ENCODE data around the gene EFNA4.

EFNA4 gene

DNA sequence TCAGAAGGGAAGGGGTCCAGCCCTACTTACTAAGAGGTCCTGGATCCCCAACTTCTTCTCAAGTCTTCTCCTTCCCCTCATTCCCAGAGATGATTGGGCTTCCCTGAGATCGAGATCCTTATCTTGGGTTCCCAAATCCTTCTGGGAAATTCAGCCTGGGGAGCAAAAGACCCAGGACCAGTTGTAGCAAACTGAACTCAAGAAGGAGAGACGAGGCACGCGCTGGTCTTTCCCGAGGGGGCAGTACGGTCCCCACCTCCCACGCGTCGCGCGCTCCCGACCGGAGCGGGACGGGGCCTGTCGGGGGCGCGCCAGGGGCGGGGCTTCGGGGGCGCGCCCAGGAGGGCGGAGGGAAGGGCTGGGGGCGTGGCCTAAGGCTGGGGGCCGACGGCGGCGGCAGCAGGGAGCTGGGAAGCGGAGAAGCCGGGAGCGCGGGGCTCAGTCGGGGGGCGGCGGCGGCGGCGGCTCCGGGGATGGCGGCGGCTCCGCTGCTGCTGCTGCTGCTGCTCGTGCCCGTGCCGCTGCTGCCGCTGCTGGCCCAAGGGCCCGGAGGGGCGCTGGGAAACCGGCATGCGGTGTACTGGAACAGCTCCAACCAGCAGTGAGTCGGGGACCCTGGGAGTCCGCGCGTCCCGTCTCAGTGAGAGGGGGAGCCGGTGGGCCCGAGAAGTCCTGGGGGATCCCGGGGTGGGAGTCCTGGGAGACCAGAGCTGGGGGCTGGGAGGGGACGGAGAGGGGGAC is 15.1 kb downstream of the EFNA4 start, which contains the start of gene EFNA3 (continued):
- TF ChIP-seq ZNF777 (tag by site-specific recombination; IDR thresholded peaks at IDR 0.05; ENCODE audit: borderline replicate concordance) (no peak), ZNF747 (tag by site-specific recombination; IDR thresholded peaks at IDR 0.05) (no peak), MZF1 (tag by site-specific recombination; IDR thresholded peaks at IDR 0.05; ENCODE audit: borderline replicate concordance) (no peak), ZNF623 (tag by site-specific recombination; IDR thresholded peaks at IDR 0.05) (no peak), ZNF302 (tag by site-specific recombination; IDR thresholded peaks at IDR 0.05; ENCODE audit: low read depth) (no peak), SCRT1 (tag by site-specific recombination; IDR thresholded peaks at IDR 0.05; ENCODE audit: borderline replicate concordance) (no peak), ZNF394 (tag by site-specific recombination; IDR thresholded peaks at IDR 0.05; ENCODE audit: borderline replicate concordance) (no peak), KLF9 (tag by site-specific recombination; IDR thresholded peaks at IDR 0.05; ENCODE audit: low read depth) (peak; percentile 65), ZNF146 (tag by site-specific recombination; IDR thresholded peaks at IDR 0.05) (no peak), ZNF19 (tag by site-specific recombination; IDR thresholded peaks at IDR 0.05; ENCODE audit: low read depth) (no peak), EGR2 (tag by site-specific recombination; IDR thresholded peaks at IDR 0.05; ENCODE audit: low read depth) (peak; percentile 49), ZNF274 (IDR thresholded peaks at IDR 0.05; ENCODE audit: low read length) (no peak), ZNF274 (tag by site-specific recombination; IDR thresholded peaks at IDR 0.05; ENCODE audit: borderline replicate concordance) (no peak), ZNF654 (tag by site-specific recombination; IDR thresholded peaks at IDR 0.05; ENCODE audit: low read depth) (no peak), ZNF600 (tag by site-specific recombination; IDR thresholded peaks at IDR 0.05) (no peak), ZNF768 (tag by site-specific recombination; IDR thresholded peaks at IDR 0.05) (no peak), YY2 (tag by site-specific recombination; IDR thresholded peaks at IDR 0.05) (no peak), ZNF121 (tag by site-specific recombination; IDR thresholded peaks at IDR 0.05) (no peak), GLIS2 (tag by site-specific recombination; IDR thresholded peaks at IDR 0.05) (no peak), ZNF423 (tag by site-specific recombination; IDR thresholded peaks at IDR 0.05) (no peak), BCL11B (tag by site-specific recombination; IDR thresholded peaks at IDR 0.05; ENCODE audit: low read depth) (no peak), ZNF585B (tag by site-specific recombination; IDR thresholded peaks at IDR 0.05) (no peak), OVOL3 (tag by site-specific recombination; IDR thresholded peaks at IDR 0.05) (no peak), ZNF366 (tag by site-specific recombination; conservative IDR thresholded peaks at IDR 0.05) (no peak; the same call in 1 of the 2 replicates)
- TF ChIP-seq, protein P1, sequence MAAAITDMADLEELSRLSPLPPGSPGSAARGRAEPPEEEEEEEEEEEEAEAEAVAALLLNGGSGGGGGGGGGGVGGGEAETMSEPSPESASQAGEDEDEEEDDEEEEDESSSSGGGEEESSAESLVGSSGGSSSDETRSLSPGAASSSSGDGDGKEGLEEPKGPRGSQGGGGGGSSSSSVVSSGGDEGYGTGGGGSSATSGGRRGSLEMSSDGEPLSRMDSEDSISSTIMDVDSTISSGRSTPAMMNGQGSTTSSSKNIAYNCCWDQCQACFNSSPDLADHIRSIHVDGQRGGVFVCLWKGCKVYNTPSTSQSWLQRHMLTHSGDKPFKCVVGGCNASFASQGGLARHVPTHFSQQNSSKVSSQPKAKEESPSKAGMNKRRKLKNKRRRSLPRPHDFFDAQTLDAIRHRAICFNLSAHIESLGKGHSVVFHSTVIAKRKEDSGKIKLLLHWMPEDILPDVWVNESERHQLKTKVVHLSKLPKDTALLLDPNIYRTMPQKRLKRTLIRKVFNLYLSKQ (tag by site-specific recombination; IDR thresholded peaks at IDR 0.05; ENCODE audit: borderline replicate concordance) = no peak
- TF ChIP-seq, protein P2, sequence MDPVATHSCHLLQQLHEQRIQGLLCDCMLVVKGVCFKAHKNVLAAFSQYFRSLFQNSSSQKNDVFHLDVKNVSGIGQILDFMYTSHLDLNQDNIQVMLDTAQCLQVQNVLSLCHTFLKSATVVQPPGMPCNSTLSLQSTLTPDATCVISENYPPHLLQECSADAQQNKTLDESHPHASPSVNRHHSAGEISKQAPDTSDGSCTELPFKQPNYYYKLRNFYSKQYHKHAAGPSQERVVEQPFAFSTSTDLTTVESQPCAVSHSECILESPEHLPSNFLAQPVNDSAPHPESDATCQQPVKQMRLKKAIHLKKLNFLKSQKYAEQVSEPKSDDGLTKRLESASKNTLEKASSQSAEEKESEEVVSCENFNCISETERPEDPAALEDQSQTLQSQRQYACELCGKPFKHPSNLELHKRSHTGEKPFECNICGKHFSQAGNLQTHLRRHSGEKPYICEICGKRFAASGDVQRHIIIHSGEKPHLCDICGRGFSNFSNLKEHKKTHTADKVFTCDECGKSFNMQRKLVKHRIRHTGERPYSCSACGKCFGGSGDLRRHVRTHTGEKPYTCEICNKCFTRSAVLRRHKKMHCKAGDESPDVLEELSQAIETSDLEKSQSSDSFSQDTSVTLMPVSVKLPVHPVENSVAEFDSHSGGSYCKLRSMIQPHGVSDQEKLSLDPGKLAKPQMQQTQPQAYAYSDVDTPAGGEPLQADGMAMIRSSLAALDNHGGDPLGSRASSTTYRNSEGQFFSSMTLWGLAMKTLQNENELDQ (tag by site-specific recombination; IDR thresholded peaks at IDR 0.05; ENCODE audit: low read depth) = no peak
- TF ChIP-seq, protein P3, sequence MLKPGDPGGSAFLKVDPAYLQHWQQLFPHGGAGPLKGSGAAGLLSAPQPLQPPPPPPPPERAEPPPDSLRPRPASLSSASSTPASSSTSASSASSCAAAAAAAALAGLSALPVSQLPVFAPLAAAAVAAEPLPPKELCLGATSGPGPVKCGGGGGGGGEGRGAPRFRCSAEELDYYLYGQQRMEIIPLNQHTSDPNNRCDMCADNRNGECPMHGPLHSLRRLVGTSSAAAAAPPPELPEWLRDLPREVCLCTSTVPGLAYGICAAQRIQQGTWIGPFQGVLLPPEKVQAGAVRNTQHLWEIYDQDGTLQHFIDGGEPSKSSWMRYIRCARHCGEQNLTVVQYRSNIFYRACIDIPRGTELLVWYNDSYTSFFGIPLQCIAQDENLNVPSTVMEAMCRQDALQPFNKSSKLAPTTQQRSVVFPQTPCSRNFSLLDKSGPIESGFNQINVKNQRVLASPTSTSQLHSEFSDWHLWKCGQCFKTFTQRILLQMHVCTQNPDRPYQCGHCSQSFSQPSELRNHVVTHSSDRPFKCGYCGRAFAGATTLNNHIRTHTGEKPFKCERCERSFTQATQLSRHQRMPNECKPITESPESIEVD (tag by site-specific recombination; IDR thresholded peaks at IDR 0.05) = no peak
- TF ChIP-seq, protein P4, sequence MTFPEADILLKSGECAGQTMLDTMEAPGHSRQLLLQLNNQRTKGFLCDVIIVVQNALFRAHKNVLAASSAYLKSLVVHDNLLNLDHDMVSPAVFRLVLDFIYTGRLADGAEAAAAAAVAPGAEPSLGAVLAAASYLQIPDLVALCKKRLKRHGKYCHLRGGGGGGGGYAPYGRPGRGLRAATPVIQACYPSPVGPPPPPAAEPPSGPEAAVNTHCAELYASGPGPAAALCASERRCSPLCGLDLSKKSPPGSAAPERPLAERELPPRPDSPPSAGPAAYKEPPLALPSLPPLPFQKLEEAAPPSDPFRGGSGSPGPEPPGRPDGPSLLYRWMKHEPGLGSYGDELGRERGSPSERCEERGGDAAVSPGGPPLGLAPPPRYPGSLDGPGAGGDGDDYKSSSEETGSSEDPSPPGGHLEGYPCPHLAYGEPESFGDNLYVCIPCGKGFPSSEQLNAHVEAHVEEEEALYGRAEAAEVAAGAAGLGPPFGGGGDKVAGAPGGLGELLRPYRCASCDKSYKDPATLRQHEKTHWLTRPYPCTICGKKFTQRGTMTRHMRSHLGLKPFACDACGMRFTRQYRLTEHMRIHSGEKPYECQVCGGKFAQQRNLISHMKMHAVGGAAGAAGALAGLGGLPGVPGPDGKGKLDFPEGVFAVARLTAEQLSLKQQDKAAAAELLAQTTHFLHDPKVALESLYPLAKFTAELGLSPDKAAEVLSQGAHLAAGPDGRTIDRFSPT (tag by site-specific recombination; IDR thresholded peaks at IDR 0.05) = no peak
- TF ChIP-seq, protein P5, sequence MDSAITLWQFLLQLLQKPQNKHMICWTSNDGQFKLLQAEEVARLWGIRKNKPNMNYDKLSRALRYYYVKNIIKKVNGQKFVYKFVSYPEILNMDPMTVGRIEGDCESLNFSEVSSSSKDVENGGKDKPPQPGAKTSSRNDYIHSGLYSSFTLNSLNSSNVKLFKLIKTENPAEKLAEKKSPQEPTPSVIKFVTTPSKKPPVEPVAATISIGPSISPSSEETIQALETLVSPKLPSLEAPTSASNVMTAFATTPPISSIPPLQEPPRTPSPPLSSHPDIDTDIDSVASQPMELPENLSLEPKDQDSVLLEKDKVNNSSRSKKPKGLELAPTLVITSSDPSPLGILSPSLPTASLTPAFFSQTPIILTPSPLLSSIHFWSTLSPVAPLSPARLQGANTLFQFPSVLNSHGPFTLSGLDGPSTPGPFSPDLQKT (IDR thresholded peaks at IDR 0.05; ENCODE audit: borderline replicate concordance, low read depth, low read length) = no peak
- TF ChIP-seq, protein P6, sequence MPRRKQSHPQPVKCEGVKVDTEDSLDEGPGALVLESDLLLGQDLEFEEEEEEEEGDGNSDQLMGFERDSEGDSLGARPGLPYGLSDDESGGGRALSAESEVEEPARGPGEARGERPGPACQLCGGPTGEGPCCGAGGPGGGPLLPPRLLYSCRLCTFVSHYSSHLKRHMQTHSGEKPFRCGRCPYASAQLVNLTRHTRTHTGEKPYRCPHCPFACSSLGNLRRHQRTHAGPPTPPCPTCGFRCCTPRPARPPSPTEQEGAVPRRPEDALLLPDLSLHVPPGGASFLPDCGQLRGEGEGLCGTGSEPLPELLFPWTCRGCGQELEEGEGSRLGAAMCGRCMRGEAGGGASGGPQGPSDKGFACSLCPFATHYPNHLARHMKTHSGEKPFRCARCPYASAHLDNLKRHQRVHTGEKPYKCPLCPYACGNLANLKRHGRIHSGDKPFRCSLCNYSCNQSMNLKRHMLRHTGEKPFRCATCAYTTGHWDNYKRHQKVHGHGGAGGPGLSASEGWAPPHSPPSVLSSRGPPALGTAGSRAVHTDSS (tag by site-specific recombination; IDR thresholded peaks at IDR 0.05) = no peak
